Left lung (tissue), 10 donors: ENCODE data around the gene OSBPL6. TPM values are rescaled to one million over a fixed set of nuclear protein-coding genes. Genes with fewer than 3 reads are reported as not detected.
A peak's percentile ranks its signal among the peaks of the same experiment; 100 is the strongest.

Experiments
- ATAC-seq: fragments of 200-7000 bp; cut with Tn5 transposase; one replicate; pipeline ENCODE4 v1.9.1; 2020; ENCODE audit warnings: moderate library complexity
- DNase-seq, 4 donors: peaks; one replicate each; pipeline ENCODE4 v3.0.0-alpha.2; 2013 to 2020
- H3K27ac ChIP-seq, 2 donors: fragments of 200-600 bp; sonication (generic) in 1 of 2; one replicate each; pipeline versions ENCODE4 v1.5.0 to v1.8.0; 2020 to 2021
- H3K27me3 ChIP-seq, 2 donors: fragments of 200-600 bp; sonication (generic) in 1 of 2; one replicate each; pipeline versions ENCODE4 v1.5.0 to v1.8.0; 2020 to 2021
- H3K36me3 ChIP-seq, 2 donors: fragments of 200-600 bp; sonication (generic) in 1 of 2; one replicate each; pipeline versions ENCODE4 v1.5.0 to v1.8.0; 2020 to 2021
- H3K4me1 ChIP-seq, 2 donors: fragments of 200-600 bp; one replicate each; pipeline ENCODE4 v1.8.0; 2021
- H3K4me3 ChIP-seq, 2 donors: fragments of 200-600 bp; sonication (generic) in 1 of 2; one replicate each; pipeline versions ENCODE4 v1.5.0 to v1.8.0; 2020 to 2021; ENCODE audit warnings: mild to moderate bottlenecking in 1 of 2
- H3K9me3 ChIP-seq, 2 donors: fragments of 200-600 bp; sonication (generic) in 1 of 2; one replicate each; pipeline versions ENCODE4 v1.5.0 to v1.8.0; 2020 to 2021
- intact Hi-C, 2 donors: fragments of 100-400 bp; cut with DNase I; formaldehyde crosslinking; loops; one replicate each; pipeline versions ENCODE4 v1.11.2 to v1.14.2; 2022
- polyA plus RNA-seq, 6 donors: library from polyadenylated mRNA; unstranded; fragments of 120-200 nt; gene quantifications; one replicate each; pipeline ENCODE4 v1.2.1, GENCODE V29; 2013; ENCODE audit not compliant: insufficient read length in 6 of 6
- total RNA-seq, 2 donors: library from RNA; stranded (reverse); fragmentation: NEBNext Ultra II Directional; extraction: Animal tissue kit (Norgen Biotek cat#: 25700); gene quantifications; one replicate each; pipeline ENCODE4 v1.2.1, GENCODE V29; 2021
- TF ChIP-seq, protein P1 (sequence below), 2 donors: fragments of 200-600 bp; sonication (generic) in 1 of 2; IDR thresholded peaks; one replicate each; pipeline versions ENCODE4 v1.5.0 to v1.8.0; 2021; ENCODE audit warnings: antibody characterized with exemption in 2 of 2
- donor health status: DM: no; HTN: yes; CAD: no.
- donor health status: DM: no; HTN: no; CAD: no.

The OSBPL6 gene
- total and polyA plus RNA-seq, 8 donors = 2.9 to 6.0 (median 4.9) TPM

DNA sequence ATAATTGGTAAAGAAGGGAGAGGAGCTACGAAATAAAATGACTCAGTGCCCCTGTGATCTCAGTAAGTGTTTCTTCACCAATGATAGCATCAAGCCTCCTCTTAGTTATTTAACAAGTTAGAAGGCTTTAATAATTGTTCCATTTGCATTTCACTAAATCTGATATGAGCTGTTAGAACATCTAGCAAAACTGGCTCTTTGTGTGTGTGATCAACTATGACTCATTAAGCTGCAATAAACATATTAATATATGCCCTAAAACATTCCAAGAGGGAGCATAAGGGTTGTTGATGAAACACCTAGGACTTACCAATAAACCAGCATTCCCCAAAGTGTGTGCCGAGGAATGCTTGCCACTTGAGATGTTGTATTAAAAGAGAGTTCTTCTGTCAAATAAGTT lies 115.2 kb downstream of the OSBPL6 start:
- Histone ChIP-seq H3K27ac (no peak overlapping the region), H3K27me3 (no peaks in the 10 kb centered on the region), H3K4me1 (no peaks in the 10 kb centered on the region), H3K9me3 (no peaks in the 10 kb centered on the region), H3K4me3 (no peak overlapping the region), H3K36me3 (no peaks in the 10 kb centered on the region)
- ATAC-seq (peak; percentile 27), DNase-seq (no peak)
- TF ChIP-seq, protein P1, sequence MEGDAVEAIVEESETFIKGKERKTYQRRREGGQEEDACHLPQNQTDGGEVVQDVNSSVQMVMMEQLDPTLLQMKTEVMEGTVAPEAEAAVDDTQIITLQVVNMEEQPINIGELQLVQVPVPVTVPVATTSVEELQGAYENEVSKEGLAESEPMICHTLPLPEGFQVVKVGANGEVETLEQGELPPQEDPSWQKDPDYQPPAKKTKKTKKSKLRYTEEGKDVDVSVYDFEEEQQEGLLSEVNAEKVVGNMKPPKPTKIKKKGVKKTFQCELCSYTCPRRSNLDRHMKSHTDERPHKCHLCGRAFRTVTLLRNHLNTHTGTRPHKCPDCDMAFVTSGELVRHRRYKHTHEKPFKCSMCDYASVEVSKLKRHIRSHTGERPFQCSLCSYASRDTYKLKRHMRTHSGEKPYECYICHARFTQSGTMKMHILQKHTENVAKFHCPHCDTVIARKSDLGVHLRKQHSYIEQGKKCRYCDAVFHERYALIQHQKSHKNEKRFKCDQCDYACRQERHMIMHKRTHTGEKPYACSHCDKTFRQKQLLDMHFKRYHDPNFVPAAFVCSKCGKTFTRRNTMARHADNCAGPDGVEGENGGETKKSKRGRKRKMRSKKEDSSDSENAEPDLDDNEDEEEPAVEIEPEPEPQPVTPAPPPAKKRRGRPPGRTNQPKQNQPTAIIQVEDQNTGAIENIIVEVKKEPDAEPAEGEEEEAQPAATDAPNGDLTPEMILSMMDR (IDR thresholded peaks at IDR 0.05) = no peak
- intact Hi-C loops = no loop called here

DNA sequence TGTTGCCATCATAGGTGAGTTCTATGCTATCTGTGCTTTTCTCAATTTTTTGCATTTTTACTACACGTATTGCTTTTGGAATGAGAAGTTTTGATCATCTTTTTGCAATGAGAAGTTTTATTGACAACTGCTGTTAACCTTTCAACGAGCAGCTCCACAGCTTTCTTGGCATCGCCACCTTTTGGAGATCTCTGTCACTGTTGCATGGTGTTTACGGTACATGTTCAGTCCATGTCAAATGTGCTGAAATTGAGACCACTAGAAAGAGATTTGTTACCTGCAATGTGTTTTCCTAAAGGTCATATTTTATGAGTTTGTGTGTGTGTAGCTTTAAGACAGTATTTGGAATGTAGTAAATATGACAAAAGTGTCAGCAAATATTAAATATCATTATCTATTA lies 120.8 kb downstream of the OSBPL6 start:
- Histone ChIP-seq H3K9me3 (no peaks in the 10 kb centered on the region), H3K27ac (no peak overlapping the region), H3K4me3 (no peak overlapping the region), H3K36me3 (no peaks in the 10 kb centered on the region), H3K27me3 (no peaks in the 10 kb centered on the region), H3K4me1 (no peaks in the 10 kb centered on the region)
- DNase-seq = no peak
- intact Hi-C loops = no loop called here
- ATAC-seq = no peak
- TF ChIP-seq, protein P1 (IDR thresholded peaks at IDR 0.05) = no peak

DNA sequence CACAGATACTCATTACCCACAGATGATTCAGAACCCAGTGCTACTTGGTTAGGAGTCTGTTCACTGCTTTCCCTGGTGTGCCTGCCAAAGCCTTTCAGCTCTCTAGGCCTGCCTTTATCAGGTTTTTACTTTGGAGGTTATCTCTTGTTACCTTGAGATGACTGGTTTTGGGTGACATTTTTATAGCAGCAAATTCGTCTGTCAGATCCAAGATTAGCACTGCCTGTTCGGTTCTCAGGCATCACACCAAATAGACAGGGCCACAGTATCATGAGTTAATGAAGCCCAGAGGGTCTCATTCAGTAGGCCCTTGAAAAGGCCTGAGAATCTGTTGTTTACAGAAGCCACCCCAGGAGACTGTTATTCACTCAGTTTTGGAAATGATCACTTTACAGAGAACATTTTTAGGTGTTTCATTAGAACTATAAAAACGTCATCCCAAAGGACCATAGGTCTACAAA lies 121.2 kb downstream of the OSBPL6 start:
- no peak overlapping the region for H3K27ac ChIP-seq
- no peaks in the 10 kb centered on the region for H3K9me3 ChIP-seq
- ATAC-seq (no peak), DNase-seq (no peak)
- TF ChIP-seq, protein P1 (IDR thresholded peaks at IDR 0.05) = no peak
- H3K4me1 ChIP-seq = no peaks in the 10 kb centered on the region
- H3K4me3 ChIP-seq = no peak overlapping the region
- no peaks in the 10 kb centered on the region for H3K36me3 ChIP-seq
- intact Hi-C loops = no loop called here
- no peaks in the 10 kb centered on the region for H3K27me3 ChIP-seq

DNA sequence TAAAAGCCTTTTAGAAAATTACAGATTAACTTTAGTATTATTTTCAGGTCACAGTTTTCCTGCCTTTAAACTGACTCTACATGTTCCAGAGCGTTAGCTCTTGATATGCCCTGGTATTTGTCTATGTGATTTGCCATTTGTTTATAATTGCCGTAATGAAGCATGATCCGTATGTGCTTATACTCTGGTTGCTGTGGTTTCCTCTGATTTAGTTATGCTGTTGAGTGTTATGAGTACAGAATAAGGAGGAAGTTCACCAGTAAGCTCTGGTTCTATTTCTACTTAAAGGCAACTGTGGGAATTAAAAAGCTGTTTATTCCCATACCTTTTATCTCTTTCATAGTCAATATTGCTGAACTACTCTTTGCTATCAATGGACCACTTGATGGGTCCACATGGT lies 123.5 kb downstream of the OSBPL6 start:
- H3K27me3 ChIP-seq = no peaks in the 10 kb centered on the region
- TF ChIP-seq, protein P1 (IDR thresholded peaks at IDR 0.05) = no peak
- no peak overlapping the region for H3K4me3 ChIP-seq
- DNase-seq = no peak
- intact Hi-C loops = no loop called here
- ATAC-seq = peak; percentile 71
- H3K36me3 ChIP-seq = no peaks in the 10 kb centered on the region
- H3K4me1 ChIP-seq = no peaks in the 10 kb centered on the region
- no peak overlapping the region for H3K27ac ChIP-seq
- H3K9me3 ChIP-seq = no peaks in the 10 kb centered on the region

DNA sequence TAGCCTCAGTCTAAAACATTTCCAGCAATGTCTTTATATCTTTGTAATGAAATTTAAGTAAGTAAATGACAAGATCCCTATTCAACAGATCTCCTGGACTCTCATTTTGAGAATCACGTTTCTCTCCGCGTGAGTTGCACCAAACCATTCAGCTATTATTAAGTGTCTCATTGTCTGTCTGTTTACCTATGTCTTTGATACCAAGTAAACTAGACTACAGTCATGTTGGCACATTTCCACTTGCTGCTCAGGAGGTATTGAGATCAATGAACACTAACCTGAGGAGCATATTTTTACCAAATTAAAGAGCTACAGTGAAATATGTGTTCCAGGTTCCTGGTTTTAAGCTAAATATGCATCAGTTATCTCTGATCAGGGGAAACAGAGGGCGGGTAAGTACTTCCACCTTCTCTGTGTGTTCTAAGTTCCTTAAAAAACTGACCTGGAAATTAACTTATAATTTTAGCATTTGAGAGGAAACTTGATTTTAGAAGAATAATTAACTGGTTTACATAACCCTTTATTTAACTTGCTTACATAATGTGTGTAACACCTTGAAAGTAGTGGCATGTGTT lies 125.8 kb downstream of the OSBPL6 start:
- TF ChIP-seq, protein P1 (IDR thresholded peaks at IDR 0.05) = no peak
- ATAC-seq (no peak), DNase-seq (no peak)
- Histone ChIP-seq H3K27me3 (no peaks in the 10 kb centered on the region), H3K27ac (no peak overlapping the region), H3K36me3 (no peaks in the 10 kb centered on the region), H3K9me3 (no peaks in the 10 kb centered on the region), H3K4me1 (no peaks in the 10 kb centered on the region), H3K4me3 (no peak overlapping the region)
- intact Hi-C loops = no loop called here
